Neural progenitor cell (in vitro differentiated cells): ENCODE measurements around the gene LONRF2. TPM values are rescaled to one million over a fixed set of nuclear protein-coding genes. Genes with fewer than 3 reads are reported as not detected.

Experiments
- DNase-seq: peaks from one replicate; pipeline ENCODE4 v3.0.0-alpha.2; 2016; ENCODE audit warnings: low spot score
- H2AFZ ChIP-seq: fragments of 200-600 bp; sonication (generic); replicated peaks from 2 replicates; pipeline ENCODE4 v1.6.1; 2016; ENCODE audit warnings: antibody characterized with exemption
- H3F3A ChIP-seq: fragments of 200-600 bp; sonication (generic); 2 replicates; pipeline ENCODE4 v1.6.1; 2016; ENCODE audit warnings: antibody characterized with exemption, low read depth
- H3K27ac ChIP-seq: fragments of 200-600 bp; sonication (generic); 2 replicates; pipeline ENCODE4 v1.5.1; 2016; ENCODE audit warnings: mild to moderate bottlenecking
- H3K27me3 ChIP-seq: fragments of 200-600 bp; sonication (generic); 2 replicates; pipeline ENCODE4 v1.6.1; 2016; ENCODE audit warnings: mild to moderate bottlenecking, moderate library complexity
- H3K36me3 ChIP-seq: fragments of 200-600 bp; sonication (generic); 2 replicates; pipeline ENCODE4 v1.5.1; 2016
- H3K4me1 ChIP-seq: fragments of 200-600 bp; sonication (generic); 2 replicates; pipeline ENCODE4 v1.6.1; 2016; ENCODE audit warnings: mixed run types
- H3K4me2 ChIP-seq: fragments of 200-600 bp; sonication (generic); 2 replicates; pipeline ENCODE4 v1.6.1; 2016
- H3K4me3 ChIP-seq: fragments of 200-600 bp; sonication (generic); 2 replicates; pipeline ENCODE4 v1.5.1; 2016
- H3K79me2 ChIP-seq: fragments of 200-600 bp; sonication (generic); 2 replicates; pipeline ENCODE4 v1.6.1; 2016; ENCODE audit warnings: low read depth
- H3K9ac ChIP-seq: fragments of 200-600 bp; sonication (generic); 2 replicates; pipeline ENCODE4 v1.6.1; 2016
- H3K9me3 ChIP-seq: fragments of 200-600 bp; sonication (generic); 2 replicates; pipeline ENCODE4 v1.5.1; 2016; ENCODE audit warnings: low read depth
- H4K20me1 ChIP-seq: fragments of 200-600 bp; sonication (generic); 2 replicates; pipeline ENCODE4 v1.6.1; 2016; ENCODE audit warnings: low read depth
- H3K27ac Mint-ChIP-seq: 3 replicates; pipeline ENCODE4 v1.8.0; 2021; ENCODE audit warnings: mixed read lengths
- H3K27me3 Mint-ChIP-seq: 2 replicates; pipeline ENCODE4 v1.8.0; 2022; ENCODE audit warnings: low read depth, mild to moderate bottlenecking, inconsistent platforms, moderate library complexity, mixed read lengths; ENCODE audit not compliant: insufficient read depth
- H3K36me3 Mint-ChIP-seq: 3 replicates; pipeline ENCODE4 v1.8.0; 2021; ENCODE audit warnings: mixed read lengths
- H3K4me1 Mint-ChIP-seq: 3 replicates; pipeline ENCODE4 v1.8.0; 2021; ENCODE audit warnings: mixed read lengths
- H3K4me3 Mint-ChIP-seq: 3 replicates; pipeline ENCODE4 v1.8.0; 2021; ENCODE audit warnings: mild to moderate bottlenecking, moderate library complexity, mixed read lengths
- H3K9me3 Mint-ChIP-seq: 3 replicates; pipeline ENCODE4 v1.8.0; 2020; ENCODE audit warnings: mixed read lengths
- EZH2 ChIP-seq: fragments of 200-600 bp; sonication (generic); IDR thresholded peaks from 2 replicates; pipeline ENCODE4 v1.6.1; 2017; ENCODE audit warnings: antibody characterized with exemption, mild to moderate bottlenecking, moderate library complexity
- EZH2phosphoT487 ChIP-seq: fragments of 200-600 bp; sonication (generic); IDR thresholded peaks from 2 replicates; pipeline ENCODE4 v1.6.1; 2017; ENCODE audit warnings: antibody characterized with exemption
- total RNA-seq: library from RNA; depleted of rRNA; stranded (reverse); fragments of >200 nt; gene quantifications from 2 replicates; pipeline ENCODE4 v1.2.3, GENCODE V29; 2015; ENCODE audit warnings: low replicate concordance
- TF ChIP-seq, protein P1 (sequence below): fragments of 200-600 bp; sonication (generic); IDR thresholded peaks from 2 replicates; pipeline ENCODE4 v1.5.1; 2017; ENCODE audit warnings: antibody characterized with exemption, mild to moderate bottlenecking

LONRF2 gene
- total RNA-seq, 1 donor from 2014 or later, result 0.37 TPM

DNA sequence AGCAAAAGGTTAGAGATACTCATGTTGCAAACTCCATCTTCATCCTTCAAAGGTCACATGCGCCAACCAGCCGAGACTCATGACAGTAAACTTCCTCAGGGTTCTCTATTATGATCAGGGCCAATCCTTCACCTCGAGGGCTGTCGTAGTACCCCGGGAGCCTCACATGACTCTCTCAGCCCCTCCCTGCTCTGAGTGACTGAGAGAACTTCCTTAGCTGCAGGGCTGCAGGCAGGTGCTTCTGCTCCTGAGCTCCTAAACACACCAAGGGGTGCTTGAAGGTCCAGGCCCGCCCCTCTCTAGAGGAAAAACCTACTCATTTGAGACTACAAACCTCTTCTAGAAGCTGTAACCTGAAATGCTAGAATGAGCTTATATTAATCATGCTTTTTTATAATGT is 48.2 kb downstream of the LONRF2 start:
- peaks cover 9% of the 10 kb centered on the region for H3K36me3 Mint-ChIP-seq
- Histone ChIP-seq H3K27ac (no peak overlapping the region), H3K27me3 (no peaks in the 10 kb centered on the region), H3K9ac (no peak overlapping the region), H3K4me2 (no peak overlapping the region), H3K9me3 (no peaks in the 10 kb centered on the region), H4K20me1 (no peaks in the 10 kb centered on the region), H3F3A (no peaks in the 10 kb centered on the region), H3K36me3 (no peaks in the 10 kb centered on the region), H3K79me2 (no peaks in the 10 kb centered on the region), H2AFZ (no peak overlapping the region), H3K4me3 (no peak overlapping the region), H3K4me1 (no peaks in the 10 kb centered on the region)
- no peak overlapping the region for H3K27ac Mint-ChIP-seq
- no peaks in the 10 kb centered on the region for H3K9me3 Mint-ChIP-seq
- no peaks in the 10 kb centered on the region for H3K4me1 Mint-ChIP-seq
- H3K4me3 Mint-ChIP-seq, result no peak overlapping the region
- peaks cover 2% of the 10 kb centered on the region for H3K27me3 Mint-ChIP-seq
- TF ChIP-seq, protein P1, sequence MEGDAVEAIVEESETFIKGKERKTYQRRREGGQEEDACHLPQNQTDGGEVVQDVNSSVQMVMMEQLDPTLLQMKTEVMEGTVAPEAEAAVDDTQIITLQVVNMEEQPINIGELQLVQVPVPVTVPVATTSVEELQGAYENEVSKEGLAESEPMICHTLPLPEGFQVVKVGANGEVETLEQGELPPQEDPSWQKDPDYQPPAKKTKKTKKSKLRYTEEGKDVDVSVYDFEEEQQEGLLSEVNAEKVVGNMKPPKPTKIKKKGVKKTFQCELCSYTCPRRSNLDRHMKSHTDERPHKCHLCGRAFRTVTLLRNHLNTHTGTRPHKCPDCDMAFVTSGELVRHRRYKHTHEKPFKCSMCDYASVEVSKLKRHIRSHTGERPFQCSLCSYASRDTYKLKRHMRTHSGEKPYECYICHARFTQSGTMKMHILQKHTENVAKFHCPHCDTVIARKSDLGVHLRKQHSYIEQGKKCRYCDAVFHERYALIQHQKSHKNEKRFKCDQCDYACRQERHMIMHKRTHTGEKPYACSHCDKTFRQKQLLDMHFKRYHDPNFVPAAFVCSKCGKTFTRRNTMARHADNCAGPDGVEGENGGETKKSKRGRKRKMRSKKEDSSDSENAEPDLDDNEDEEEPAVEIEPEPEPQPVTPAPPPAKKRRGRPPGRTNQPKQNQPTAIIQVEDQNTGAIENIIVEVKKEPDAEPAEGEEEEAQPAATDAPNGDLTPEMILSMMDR, result no peak
- no peak for DNase-seq

DNA sequence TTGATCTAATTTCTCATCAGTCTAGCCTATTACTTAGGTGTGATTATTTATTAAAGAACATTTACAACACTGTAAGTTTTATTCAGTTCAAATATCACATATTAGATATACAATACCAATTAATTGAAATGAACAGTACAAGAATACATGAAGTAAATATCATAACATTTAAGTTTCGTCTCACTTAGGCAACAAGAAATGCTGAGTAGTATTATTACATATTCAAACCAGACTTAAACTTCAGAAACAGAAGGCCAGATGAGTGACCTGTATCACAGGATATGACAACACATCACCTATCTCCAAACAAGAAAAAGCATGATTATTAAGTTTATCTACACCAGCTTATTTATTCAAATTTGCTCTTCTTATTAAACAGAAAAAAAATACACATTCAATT is 48.9 kb downstream of the LONRF2 start:
- TF ChIP-seq EZH2phosphoT487 (no peak), EZH2 (no peak)
- TF ChIP-seq, protein P1, result no peak
- no peak overlapping the region for H2AFZ ChIP-seq
- peaks cover 7% of the 10 kb centered on the region for H3K36me3 Mint-ChIP-seq

DNA sequence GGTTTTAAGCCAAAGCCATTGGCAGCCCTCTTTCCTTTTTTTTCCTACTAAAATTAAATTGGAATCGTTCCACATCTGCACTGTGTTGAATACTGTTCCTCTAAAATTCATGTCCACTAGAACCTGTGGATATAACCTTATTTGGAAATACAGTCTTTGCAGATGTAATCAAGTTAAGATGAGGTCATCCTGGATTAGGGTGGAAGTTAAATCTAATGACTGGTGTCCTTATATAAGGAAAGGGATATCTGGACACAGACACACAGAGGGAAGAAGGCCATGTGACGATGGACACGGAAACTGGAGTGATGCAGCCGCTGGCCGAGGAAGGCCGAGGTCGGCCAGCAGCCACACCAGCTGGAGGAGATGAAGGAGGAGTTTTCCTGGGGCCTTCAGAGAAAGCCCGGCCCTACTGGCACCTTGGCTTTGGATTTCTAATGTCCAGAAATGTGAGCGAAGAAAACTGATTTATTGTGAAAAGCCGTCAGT is 49.4 kb downstream of the LONRF2 start:
- Histone ChIP-seq H3K27ac (no peak overlapping the region), H3K9me3 (no peaks in the 10 kb centered on the region), H4K20me1 (no peaks in the 10 kb centered on the region), H3K4me1 (no peaks in the 10 kb centered on the region), H3F3A (no peaks in the 10 kb centered on the region), H3K4me3 (no peak overlapping the region), H3K36me3 (no peaks in the 10 kb centered on the region), H3K4me2 (no peak overlapping the region), H2AFZ (no peak overlapping the region), H3K79me2 (no peaks in the 10 kb centered on the region), H3K9ac (no peak overlapping the region), H3K27me3 (no peaks in the 10 kb centered on the region)
- no peak overlapping the region for H3K27ac Mint-ChIP-seq
- peaks cover 7% of the 10 kb centered on the region for H3K36me3 Mint-ChIP-seq
- no peak overlapping the region for H3K4me3 Mint-ChIP-seq
- no peaks in the 10 kb centered on the region for H3K9me3 Mint-ChIP-seq
- TF ChIP-seq EZH2phosphoT487 (no peak), EZH2 (no peak)
- TF ChIP-seq, protein P1, result no peak
- H3K4me1 Mint-ChIP-seq, result no peaks in the 10 kb centered on the region
- peaks cover 2% of the 10 kb centered on the region for H3K27me3 Mint-ChIP-seq
- DNase-seq, result no peak

More for the DNA sequence above, 48.9 kb downstream of the LONRF2 start:
- H3K27ac Mint-ChIP-seq, result no peak overlapping the region
- no peaks in the 10 kb centered on the region for H3K9me3 ChIP-seq
- no peak overlapping the region for H3K4me3 Mint-ChIP-seq
- no peaks in the 10 kb centered on the region for H3K9me3 Mint-ChIP-seq
- no peak overlapping the region for H3K27ac ChIP-seq
- H4K20me1 ChIP-seq, result no peaks in the 10 kb centered on the region
- H3K4me3 ChIP-seq, result no peak overlapping the region
- no peak overlapping the region for H3K9ac ChIP-seq
- H3K4me1 ChIP-seq, result no peaks in the 10 kb centered on the region
- H3K4me1 Mint-ChIP-seq, result no peaks in the 10 kb centered on the region
- no peak overlapping the region for H3K4me2 ChIP-seq
- H3K27me3 ChIP-seq, result no peaks in the 10 kb centered on the region
- no peak for DNase-seq
- H3K79me2 ChIP-seq, result no peaks in the 10 kb centered on the region
- H3K36me3 ChIP-seq, result no peaks in the 10 kb centered on the region
- H3F3A ChIP-seq, result no peaks in the 10 kb centered on the region
- H3K27me3 Mint-ChIP-seq, result peaks cover 2% of the 10 kb centered on the region
